Body of pancreas (tissue), 4 donors: ENCODE data around the gene CBL. TPM values are rescaled to one million over a fixed set of nuclear protein-coding genes. Genes with fewer than 3 reads are reported as not detected.

Experiments
- ATAC-seq: fragments of 150-250 bp; one replicate; pipeline ENCODE4 v1.9.1; 2016
- DNase-seq, 4 donors: peaks; one replicate each; pipeline ENCODE4 v3.0.0-alpha.2; 2019
- H3K27ac ChIP-seq, 4 donors: fragments of 200-600 bp; sonication (generic); 1 replicate in 3 of 4; 2 replicates in 1 of 4; pipeline versions ENCODE4 v1.5.1 to v1.6.1; 2016 to 2019; ENCODE audit warnings: mild to moderate bottlenecking in 1 of 4, mixed read lengths in 1 of 4, moderate library complexity in 1 of 4
- H3K27me3 ChIP-seq, 2 donors: fragments of 200-600 bp; sonication (generic); one replicate each; pipeline ENCODE4 v1.6.0; 2016; ENCODE audit warnings: mild to moderate bottlenecking in 1 of 2
- H3K36me3 ChIP-seq, 2 donors: fragments of 200-600 bp; sonication (generic); replicated peaks in 1 of 2; 2 replicates each; pipeline ENCODE4 v1.5.1; 2016; ENCODE audit warnings: low read depth in 2 of 2; ENCODE audit not compliant: insufficient read depth in 1 of 2
- H3K4me1 ChIP-seq: fragments of 200-600 bp; sonication (generic); one replicate; pipeline ENCODE4 v1.6.0; 2016
- H3K4me3 ChIP-seq, 2 donors: fragments of 200-600 bp; sonication (generic); 1 replicate in 1 of 2; 2 replicates in 1 of 2; pipeline ENCODE4 v1.5.1; 2016 to 2019
- H3K9me3 ChIP-seq, 3 donors: fragments of 200-600 bp; sonication (generic); 1 replicate in 2 of 3; 2 replicates in 1 of 3; pipeline ENCODE4 v1.5.1; 2016
- POLR2A ChIP-seq, 3 donors: fragments of 450-650 bp; IDR thresholded peaks; one replicate each; pipeline ENCODE4 v1.6.1; 2016; ENCODE audit warnings: antibody characterized with exemption in 3 of 3, mild to moderate bottlenecking in 2 of 3
- WGBS, 2 donors: methylation state at CpG; one replicate each; pipeline ENCODE4 v1.1.5; 2017; 5-methylcytosine and 5-hydroxymethylcytosine counted together
- intact Hi-C: fragments of 100-400 bp; cut with DNase I; formaldehyde crosslinking; loops from one replicate; pipeline ENCODE4 v1.15.1; 2023
- total RNA-seq, 2 donors: library from RNA; depleted of rRNA; stranded (reverse); fragments of >200 nt; gene quantifications; one replicate each; pipeline ENCODE4 v1.1.0, GENCODE V29; 2016
- TF ChIP-seq, protein P1 (sequence below), 7 experiments: fragments of 450-650 bp in 4 of 7; fragments of 200-600 bp in 3 of 7; sonication (generic) in 3 of 7; IDR thresholded peaks; one replicate each; pipeline ENCODE4 v1.5.1; 2016 to 2019; ENCODE audit warnings: antibody characterized with exemption in 7 of 7

Gene CBL
- total RNA-seq, 2 donors from 2014 or later = 3.0 to 6.5 TPM

DNA sequence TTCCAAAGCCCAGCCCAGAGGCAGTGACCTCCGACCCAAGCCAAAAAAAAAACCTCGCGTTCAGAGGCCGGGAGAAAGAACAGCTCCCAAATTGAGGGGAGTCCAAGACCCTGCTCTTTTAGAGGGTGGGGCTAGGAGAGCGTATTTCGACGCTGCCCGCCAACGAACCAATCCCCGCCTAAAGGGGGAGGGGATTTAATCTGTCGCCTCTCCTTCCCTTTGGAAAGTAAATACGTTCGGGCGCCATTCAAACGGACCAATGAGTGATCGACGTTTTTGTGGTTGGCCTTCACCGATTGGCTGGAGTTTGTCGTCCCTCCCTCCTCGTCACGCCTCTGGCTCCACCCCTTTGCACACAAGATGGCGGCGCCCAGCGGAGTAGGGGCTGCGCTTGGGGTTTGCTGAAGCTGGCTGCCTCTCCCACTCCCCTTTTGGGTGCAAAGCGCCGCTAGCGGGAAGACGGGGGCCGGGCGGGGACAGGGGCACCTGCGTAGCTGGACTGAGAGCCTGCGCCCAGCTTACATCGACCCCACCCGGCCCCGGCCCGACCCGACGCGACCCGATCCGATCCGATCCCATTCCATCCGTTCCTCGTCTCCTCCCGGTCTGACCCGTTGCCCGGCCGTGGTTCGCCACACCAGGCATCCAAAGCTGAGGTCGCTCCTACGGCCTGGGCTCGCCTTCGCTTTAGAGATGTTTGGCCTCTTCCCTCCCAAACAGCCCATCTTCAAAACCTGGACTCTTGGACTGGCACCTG lies 128.2 kb downstream of the CBL start, which contains the start of gene RNF26:
Gene RNF26, plus strand, starts transcription at position 354 of the 757 bp plus-strand sequence. CDS start 596 bp downstream, outside the sequence.
- Histone ChIP-seq H3K4me1 (peaks cover 31% of the 10 kb centered on the region), H3K4me3 (peak within 1 kb of the TSS; percentile 65 to 97), H3K27me3 (no peaks in the 10 kb centered on the region), H3K36me3 (no peaks in the 10 kb centered on the region), H3K27ac (peak within 1 kb of the TSS; percentile 37 to 85 (median 75)), H3K9me3 (no peaks in the 10 kb centered on the region)
- peak; percentile 25 to 81 (median 80) for TF ChIP-seq POLR2A (IDR thresholded peaks at IDR 0.05)
- TF ChIP-seq, protein P1, sequence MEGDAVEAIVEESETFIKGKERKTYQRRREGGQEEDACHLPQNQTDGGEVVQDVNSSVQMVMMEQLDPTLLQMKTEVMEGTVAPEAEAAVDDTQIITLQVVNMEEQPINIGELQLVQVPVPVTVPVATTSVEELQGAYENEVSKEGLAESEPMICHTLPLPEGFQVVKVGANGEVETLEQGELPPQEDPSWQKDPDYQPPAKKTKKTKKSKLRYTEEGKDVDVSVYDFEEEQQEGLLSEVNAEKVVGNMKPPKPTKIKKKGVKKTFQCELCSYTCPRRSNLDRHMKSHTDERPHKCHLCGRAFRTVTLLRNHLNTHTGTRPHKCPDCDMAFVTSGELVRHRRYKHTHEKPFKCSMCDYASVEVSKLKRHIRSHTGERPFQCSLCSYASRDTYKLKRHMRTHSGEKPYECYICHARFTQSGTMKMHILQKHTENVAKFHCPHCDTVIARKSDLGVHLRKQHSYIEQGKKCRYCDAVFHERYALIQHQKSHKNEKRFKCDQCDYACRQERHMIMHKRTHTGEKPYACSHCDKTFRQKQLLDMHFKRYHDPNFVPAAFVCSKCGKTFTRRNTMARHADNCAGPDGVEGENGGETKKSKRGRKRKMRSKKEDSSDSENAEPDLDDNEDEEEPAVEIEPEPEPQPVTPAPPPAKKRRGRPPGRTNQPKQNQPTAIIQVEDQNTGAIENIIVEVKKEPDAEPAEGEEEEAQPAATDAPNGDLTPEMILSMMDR (IDR thresholded peaks at IDR 0.05) = peak in 1 of 7 experiments; percentile 2
- ATAC-seq (peak; percentile 98), DNase-seq (peak; percentile 96 to 98 (median 96))
- intact Hi-C loops = no loop called here
- 0 to 1% methylated on average over 39 to 54 of the region's 54 CpGs for WGBS, 2 donors

DNA sequence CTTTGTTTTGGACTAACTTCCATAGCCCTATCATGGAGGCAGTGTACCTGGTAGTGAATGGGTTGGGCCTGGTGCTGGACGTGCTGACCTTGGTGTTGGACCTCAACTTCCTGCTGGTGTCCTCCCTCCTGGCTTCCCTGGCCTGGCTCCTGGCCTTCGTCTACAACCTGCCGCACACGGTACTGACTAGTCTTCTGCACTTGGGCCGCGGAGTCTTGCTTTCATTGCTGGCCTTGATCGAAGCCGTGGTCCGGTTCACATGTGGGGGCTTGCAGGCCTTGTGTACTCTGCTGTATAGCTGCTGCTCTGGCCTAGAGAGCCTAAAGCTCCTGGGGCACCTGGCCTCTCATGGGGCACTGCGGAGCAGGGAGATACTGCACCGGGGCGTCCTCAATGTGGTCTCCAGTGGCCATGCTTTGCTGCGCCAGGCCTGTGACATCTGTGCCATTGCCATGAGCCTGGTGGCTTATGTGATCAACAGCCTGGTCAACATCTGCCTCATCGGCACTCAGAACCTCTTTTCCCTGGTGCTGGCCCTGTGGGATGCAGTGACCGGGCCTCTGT lies 129.0 kb downstream of the CBL start:
- Histone ChIP-seq H3K36me3 (no peaks in the 10 kb centered on the region), H3K9me3 (no peaks in the 10 kb centered on the region), H3K27ac (peak overlapping the region in 2 of 4 donors; percentile 75 to 85), H3K4me1 (peaks cover 39% of the 10 kb centered on the region), H3K4me3 (peak overlapping the region in 1 of 2 donors; percentile 97), H3K27me3 (no peaks in the 10 kb centered on the region)
- no peak for DNase-seq
- WGBS, 2 donors = 45 to 46% methylated on average over 4 to 13 of the region's 15 CpGs
- no peak for TF ChIP-seq POLR2A (IDR thresholded peaks at IDR 0.05)
- TF ChIP-seq, protein P1 (IDR thresholded peaks at IDR 0.05) = no peak
- intact Hi-C loops = loop anchor here (5.0 kb wide), 1 partner anchor 42 kb away; no protein-coding TSS in a partner anchor
- ATAC-seq = no peak

DNA sequence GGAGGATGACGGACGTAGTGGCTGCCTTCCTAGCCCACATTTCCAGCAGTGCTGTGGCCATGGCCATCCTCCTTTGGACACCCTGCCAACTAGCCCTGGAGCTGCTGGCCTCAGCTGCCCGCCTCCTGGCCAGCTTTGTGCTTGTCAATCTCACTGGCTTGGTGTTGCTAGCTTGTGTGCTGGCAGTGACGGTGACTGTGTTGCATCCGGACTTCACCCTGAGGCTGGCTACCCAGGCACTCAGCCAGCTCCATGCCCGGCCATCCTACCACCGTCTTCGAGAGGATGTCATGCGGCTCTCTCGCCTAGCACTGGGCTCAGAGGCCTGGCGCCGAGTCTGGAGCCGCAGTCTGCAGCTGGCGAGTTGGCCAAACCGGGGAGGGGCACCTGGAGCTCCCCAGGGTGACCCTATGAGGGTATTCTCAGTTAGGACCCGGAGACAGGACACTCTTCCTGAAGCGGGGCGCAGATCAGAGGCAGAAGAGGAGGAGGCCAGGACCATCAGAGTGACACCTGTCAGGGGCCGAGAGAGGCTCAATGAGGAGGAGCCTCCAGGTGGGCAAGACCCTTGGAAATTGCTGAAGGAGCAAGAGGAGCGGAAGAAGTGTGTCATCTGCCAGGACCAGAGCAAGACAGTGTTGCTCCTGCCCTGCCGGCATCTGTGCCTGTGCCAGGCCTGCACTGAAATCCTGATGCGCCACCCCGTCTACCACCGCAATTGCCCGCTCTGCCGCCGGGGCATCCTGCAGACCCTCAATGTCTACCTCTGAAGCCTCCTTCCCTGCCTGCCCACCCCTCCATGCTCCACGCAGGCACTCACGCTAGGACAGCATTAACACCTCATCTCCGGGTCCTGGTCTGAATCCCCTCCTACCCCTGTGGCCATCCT lies 129.8 kb downstream of the CBL start:
- intact Hi-C loops = loop anchor here (5.0 kb wide), 1 partner anchor 41 kb away; no protein-coding TSS in a partner anchor
- no peak for DNase-seq
- ATAC-seq = no peak
- 83 to 85% methylated on average over 16 to 29 of the region's 30 CpGs for WGBS, 2 donors
- no peaks in the 10 kb centered on the region for H3K27me3 ChIP-seq
- peaks cover 46% of the 10 kb centered on the region for H3K4me1 ChIP-seq
- no peak for TF ChIP-seq POLR2A (IDR thresholded peaks at IDR 0.05)
- no peak overlapping the region for H3K27ac ChIP-seq
- H3K36me3 ChIP-seq = no peaks in the 10 kb centered on the region
- H3K4me3 ChIP-seq = no peak overlapping the region
- no peaks in the 10 kb centered on the region for H3K9me3 ChIP-seq

DNA sequence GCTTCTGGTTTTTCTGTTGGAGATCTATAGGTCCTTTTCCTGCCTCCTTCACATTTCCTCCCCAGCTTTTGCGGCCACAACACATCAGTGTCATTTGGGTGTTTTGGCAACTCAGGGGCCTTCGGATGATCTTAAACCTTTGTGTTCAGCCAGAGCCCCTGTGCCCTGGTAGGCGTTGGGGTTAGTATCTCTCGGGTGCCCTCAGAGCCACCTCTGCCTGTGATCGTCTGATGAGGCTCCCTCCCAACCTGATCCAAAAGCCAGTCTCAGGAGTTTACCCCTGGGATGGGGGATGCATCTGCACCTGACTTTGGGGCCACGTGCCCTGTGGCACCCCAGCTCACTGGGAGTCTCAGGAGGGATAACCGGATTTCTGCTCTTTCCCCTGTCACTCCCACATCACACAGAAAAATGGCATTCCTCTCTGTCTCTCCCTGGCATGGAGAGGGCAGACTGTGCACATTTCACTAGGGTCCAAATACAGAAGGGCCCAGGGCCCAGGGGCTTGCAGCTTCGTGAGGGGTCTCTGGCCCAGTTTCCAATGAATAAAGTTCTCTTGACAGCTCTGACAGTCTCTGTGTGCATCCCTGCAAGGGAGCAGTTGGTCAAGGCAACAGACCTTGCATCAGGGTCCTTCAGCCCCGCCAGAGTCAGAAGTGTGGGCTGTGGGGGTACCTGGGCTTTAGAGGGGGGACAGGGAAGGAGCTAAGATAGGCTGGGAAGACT lies 130.8 kb downstream of the CBL start:
- H3K27ac ChIP-seq = no peak overlapping the region
- intact Hi-C loops = loop anchor here (5.0 kb wide), 1 partner anchor 40 kb away; no protein-coding TSS in a partner anchor
- TF ChIP-seq, protein P1 (IDR thresholded peaks at IDR 0.05) = no peak
- TF ChIP-seq POLR2A (IDR thresholded peaks at IDR 0.05) = no peak
- DNase-seq (no peak), ATAC-seq (no peak)
- no peaks in the 10 kb centered on the region for H3K9me3 ChIP-seq
- H3K27me3 ChIP-seq = no peaks in the 10 kb centered on the region
- H3K36me3 ChIP-seq = no peaks in the 10 kb centered on the region
- H3K4me3 ChIP-seq = no peak overlapping the region
- WGBS, 2 donors = 85 to 89% methylated on average over 6 to 9 of the region's 9 CpGs
- H3K4me1 ChIP-seq = peaks cover 56% of the 10 kb centered on the region
